CD14-positive monocyte (primary cell): ENCODE results near the gene GPR33. TPM values are rescaled to one million over a fixed set of nuclear protein-coding genes. Genes with fewer than 3 reads are reported as not detected.

Source experiments
- DNase-seq, 3 donors: peaks; one replicate each; pipeline ENCODE4 v3.0.0-alpha.2; 2011 to 2022
- H2AFZ ChIP-seq: 2 replicates; pipeline ENCODE4 v1.6.0; 2012; ENCODE audit warnings: mild to moderate bottlenecking, low read depth, low read length, inconsistent platforms; ENCODE audit not compliant: insufficient read depth, poor library complexity, severe bottlenecking
- H3K27ac ChIP-seq, 2 donors: 1 replicate in 1 of 2; 2 replicates in 1 of 2; pipeline ENCODE4 v1.5.1; 2012 to 2013; ENCODE audit warnings: low read length in 2 of 2, control low read depth in 1 of 2, inconsistent platforms in 1 of 2, low read depth in 1 of 2, mild to moderate bottlenecking in 1 of 2
- H3K27me3 ChIP-seq, 2 donors: one replicate each; pipeline versions ENCODE4 v1.6.0 to v1.6.1; 2011 to 2013; ENCODE audit warnings: low read length in 2 of 2; ENCODE audit not compliant: control insufficient read depth in 2 of 2, insufficient read depth in 2 of 2
- H3K36me3 ChIP-seq, 2 donors: replicated peaks in 1 of 2; 1 replicate in 1 of 2; 2 replicates in 1 of 2; pipeline versions ENCODE4 v1.5.1 to v1.6.1; 2012 to 2013; ENCODE audit warnings: low read length in 2 of 2, control low read depth in 1 of 2, inconsistent platforms in 1 of 2, mild to moderate bottlenecking in 1 of 2; ENCODE audit not compliant: insufficient read depth in 2 of 2, control insufficient read depth in 1 of 2
- H3K4me1 ChIP-seq, 2 donors: 1 replicate in 1 of 2; 2 replicates in 1 of 2; pipeline versions ENCODE4 v1.5.1 to v1.6.1; 2012 to 2013; ENCODE audit warnings: low read length in 2 of 2, control low read depth in 1 of 2, inconsistent platforms in 1 of 2, mild to moderate bottlenecking in 1 of 2, moderate library complexity in 1 of 2; ENCODE audit not compliant: insufficient read depth in 2 of 2, control insufficient read depth in 1 of 2
- H3K4me2 ChIP-seq: replicated peaks from 2 replicates; pipeline ENCODE3; 2012; ENCODE audit warnings: low read length, moderate library complexity, mild to moderate bottlenecking; ENCODE audit not compliant: poor library complexity, severe bottlenecking; ENCODE audit errors: extremely low read depth
- H3K4me3 ChIP-seq, 3 experiments: fragments of 200-600 bp in 1 of 3; sonication (generic) in 1 of 3; replicated peaks in 1 of 3; 1 replicate in 2 of 3; 2 replicates in 1 of 3; pipeline ENCODE4 v1.5.1; 2011 to 2013; ENCODE audit warnings: low read length in 3 of 3, mild to moderate bottlenecking in 3 of 3, control low read depth in 2 of 3, low read depth in 2 of 3, inconsistent platforms in 1 of 3, moderate library complexity in 1 of 3
- H3K79me2 ChIP-seq: 2 replicates; pipeline ENCODE4 v1.6.0; 2012; ENCODE audit warnings: mild to moderate bottlenecking, control low read depth, inconsistent platforms, low read length, moderate library complexity; ENCODE audit not compliant: insufficient read depth
- H3K9ac ChIP-seq: 2 replicates; pipeline ENCODE4 v1.6.0; 2017; ENCODE audit warnings: low read length, mild to moderate bottlenecking; ENCODE audit not compliant: insufficient read depth, poor library complexity, severe bottlenecking
- H3K9me3 ChIP-seq, 2 donors: replicated peaks in 1 of 2; 1 replicate in 1 of 2; 2 replicates in 1 of 2; pipeline versions ENCODE4 v1.5.1 to v1.6.1; 2012 to 2013; ENCODE audit warnings: low read length in 2 of 2, control low read depth in 1 of 2; ENCODE audit not compliant: control insufficient read depth in 1 of 2, insufficient read depth in 1 of 2
- H4K20me1 ChIP-seq: 2 replicates; pipeline ENCODE4 v1.6.0; 2012; ENCODE audit warnings: mild to moderate bottlenecking, low read length, control low read depth, moderate library complexity; ENCODE audit not compliant: insufficient read depth
- H3K27ac Mint-ChIP-seq, 7 donors: one replicate each; pipeline ENCODE4 v1.8.0; 2020; ENCODE audit warnings: mild to moderate bottlenecking in 7 of 7, mixed read lengths in 7 of 7, moderate library complexity in 6 of 7, inconsistent platforms in 2 of 7
- H3K27me3 Mint-ChIP-seq, 3 donors: one replicate each; pipeline ENCODE4 v1.8.0; 2021 to 2022; ENCODE audit warnings: low read depth in 3 of 3, mild to moderate bottlenecking in 3 of 3, mixed read lengths in 3 of 3, moderate library complexity in 3 of 3, inconsistent platforms in 1 of 3
- H3K36me3 Mint-ChIP-seq, 2 donors: one replicate each; pipeline ENCODE4 v1.8.0; 2020; ENCODE audit warnings: mixed read lengths in 2 of 2, inconsistent platforms in 1 of 2, mild to moderate bottlenecking in 1 of 2
- H3K4me1 Mint-ChIP-seq: one replicate; pipeline ENCODE4 v1.8.0; 2020; ENCODE audit warnings: mild to moderate bottlenecking, mixed read lengths
- H3K4me3 Mint-ChIP-seq, 2 donors: one replicate each; pipeline ENCODE4 v1.8.0; 2020; ENCODE audit warnings: mild to moderate bottlenecking in 2 of 2, mixed read lengths in 2 of 2, moderate library complexity in 1 of 2
- H3K9me3 Mint-ChIP-seq, 7 donors: one replicate each; pipeline ENCODE4 v1.8.0; 2020 to 2022; ENCODE audit warnings: mixed read lengths in 7 of 7, mild to moderate bottlenecking in 6 of 7, moderate library complexity in 6 of 7, inconsistent platforms in 2 of 7
- WGBS: methylation state at CpG from one replicate; pipeline ENCODE4 v1.1.5; 2013; ENCODE audit warnings: missing lambda C conversion rate; ENCODE audit not compliant: insufficient coverage; 5-methylcytosine and 5-hydroxymethylcytosine counted together
- intact Hi-C, 2 donors: fragments of 100-400 bp; cut with micrococcal nuclease; formaldehyde crosslinking; loops; one replicate each; pipeline versions ENCODE4 v1.15.0 to v1.15.1; 2023
- polyA plus RNA-seq, 3 donors: library from polyadenylated mRNA; depleted of rRNA in 1 of 3; unstranded in 2 of 3; stranded (reverse) in 1 of 3; fragments of 300-500 nt in 2 of 3; fragments of >200 nt in 1 of 3; fragmentation: Illumina TruSeq in 2 of 3; gene quantifications; 1 replicate in 2 of 3; 2 replicates in 1 of 3; pipeline ENCODE4 v1.2.3, GENCODE V29; 2012 to 2021
- TF ChIP-seq, protein P1 (sequence below): fragments of 200-600 bp; IDR thresholded peaks from one replicate; pipeline ENCODE4 v1.8.0; 2022; ENCODE audit warnings: antibody characterized with exemption, mild to moderate bottlenecking

GPR33 gene
- polyA plus RNA-seq, 3 donors, result 0.15 to 0.53 (median 0.28) TPM

DNA sequence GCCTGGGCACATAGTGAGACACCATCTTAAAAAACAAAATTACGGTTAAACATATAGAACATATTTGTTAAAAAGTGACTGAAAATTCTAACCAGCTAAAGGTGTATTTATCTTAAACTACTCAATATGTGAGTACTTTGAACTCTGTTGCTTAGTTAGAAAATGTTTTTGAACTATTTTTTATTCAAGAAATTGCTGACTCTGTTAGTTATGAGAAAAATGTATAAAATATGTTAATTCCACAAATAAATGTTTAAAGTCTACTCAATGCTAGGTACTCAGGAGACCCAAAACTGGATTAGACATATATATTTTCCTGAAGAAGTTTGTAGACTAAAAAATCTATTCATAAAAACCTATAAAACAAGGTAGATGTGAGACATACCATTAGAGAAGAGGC is 23.0 kb upstream of the GPR33 start:
- no CpG with 5 or more reads among the region's 1 CpG for WGBS
- Mint-ChIP-seq H3K36me3 (no peaks in the 10 kb centered on the region), H3K4me3 (no peak overlapping the region), H3K9me3 (peaks cover 0 to 1% (median 0%) of the 10 kb centered on the region in 7 donors), H3K4me1 (no peaks in the 10 kb centered on the region), H3K27me3 (peaks cover 3 to 14% (median 13%) of the 10 kb centered on the region in 3 donors), H3K27ac (no peak overlapping the region)
- Histone ChIP-seq H3K27me3 (no peaks in the 10 kb centered on the region), H3K36me3 (no peaks in the 10 kb centered on the region), H4K20me1 (no peaks in the 10 kb centered on the region), H3K27ac (no peak overlapping the region), H3K9ac (no peak overlapping the region), H2AFZ (no peak overlapping the region), H3K4me2 (no peak overlapping the region), H3K9me3 (no peaks in the 10 kb centered on the region), H3K79me2 (no peaks in the 10 kb centered on the region), H3K4me1 (no peaks in the 10 kb centered on the region), H3K4me3 (no peak overlapping the region)
- TF ChIP-seq, protein P1, sequence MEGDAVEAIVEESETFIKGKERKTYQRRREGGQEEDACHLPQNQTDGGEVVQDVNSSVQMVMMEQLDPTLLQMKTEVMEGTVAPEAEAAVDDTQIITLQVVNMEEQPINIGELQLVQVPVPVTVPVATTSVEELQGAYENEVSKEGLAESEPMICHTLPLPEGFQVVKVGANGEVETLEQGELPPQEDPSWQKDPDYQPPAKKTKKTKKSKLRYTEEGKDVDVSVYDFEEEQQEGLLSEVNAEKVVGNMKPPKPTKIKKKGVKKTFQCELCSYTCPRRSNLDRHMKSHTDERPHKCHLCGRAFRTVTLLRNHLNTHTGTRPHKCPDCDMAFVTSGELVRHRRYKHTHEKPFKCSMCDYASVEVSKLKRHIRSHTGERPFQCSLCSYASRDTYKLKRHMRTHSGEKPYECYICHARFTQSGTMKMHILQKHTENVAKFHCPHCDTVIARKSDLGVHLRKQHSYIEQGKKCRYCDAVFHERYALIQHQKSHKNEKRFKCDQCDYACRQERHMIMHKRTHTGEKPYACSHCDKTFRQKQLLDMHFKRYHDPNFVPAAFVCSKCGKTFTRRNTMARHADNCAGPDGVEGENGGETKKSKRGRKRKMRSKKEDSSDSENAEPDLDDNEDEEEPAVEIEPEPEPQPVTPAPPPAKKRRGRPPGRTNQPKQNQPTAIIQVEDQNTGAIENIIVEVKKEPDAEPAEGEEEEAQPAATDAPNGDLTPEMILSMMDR, result no peak
- intact Hi-C loops, result loop anchor here in 1 of 2 donors (5.0 kb wide), 1 partner anchor 741 kb away; no protein-coding TSS in a partner anchor
- DNase-seq, result no peak

DNA sequence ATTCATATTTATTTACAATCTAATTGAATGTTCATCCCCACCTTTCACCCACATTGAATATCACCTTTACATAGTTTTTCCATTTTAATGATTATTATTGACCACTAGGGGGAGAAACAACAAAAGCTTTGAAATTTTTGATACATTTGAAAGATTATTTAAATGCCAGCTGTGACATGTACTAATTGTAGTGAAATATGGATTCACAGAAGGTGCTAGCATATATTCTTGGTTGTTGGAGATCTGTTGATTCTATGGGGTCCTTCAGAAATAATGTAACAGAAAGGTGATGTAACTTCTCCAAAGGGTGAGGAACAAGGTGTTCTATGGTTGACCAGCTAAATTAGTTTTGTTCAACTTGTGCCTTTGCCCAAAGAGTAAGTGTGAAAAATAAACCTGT is 22.4 kb upstream of the GPR33 start:
- no peaks in the 10 kb centered on the region for H3K4me1 ChIP-seq
- Mint-ChIP-seq H3K27me3 (peaks cover 3 to 12% (median 11%) of the 10 kb centered on the region in 3 donors), H3K27ac (no peak overlapping the region), H3K4me3 (no peak overlapping the region), H3K9me3 (no peaks in the 10 kb centered on the region), H3K36me3 (no peaks in the 10 kb centered on the region), H3K4me1 (no peaks in the 10 kb centered on the region)
- H3K9ac ChIP-seq, result no peak overlapping the region
- peak in 1 of 3 donors; percentile 30 for DNase-seq
- H3K9me3 ChIP-seq, result no peaks in the 10 kb centered on the region
- TF ChIP-seq, protein P1, result peak; percentile 85
- intact Hi-C loops, result loop anchor here in 1 of 2 donors (5.0 kb wide), 1 partner anchor 742 kb away; no protein-coding TSS in a partner anchor
- no peaks in the 10 kb centered on the region for H3K27me3 ChIP-seq
- H3K36me3 ChIP-seq, result no peaks in the 10 kb centered on the region
- no peaks in the 10 kb centered on the region for H3K79me2 ChIP-seq
- no peak overlapping the region for H3K27ac ChIP-seq
- no peak overlapping the region for H3K4me2 ChIP-seq
- no peaks in the 10 kb centered on the region for H4K20me1 ChIP-seq
- no peak overlapping the region for H3K4me3 ChIP-seq
- no peak overlapping the region for H2AFZ ChIP-seq
